Ishikawa (cell line): ENCODE measurements around the gene SF3B3.

Experiments used
- EGR1 ChIP-seq: IDR thresholded peaks from 2 replicates; pipeline ENCODE4 v1.6.1; 2012
- TAF1 ChIP-seq: IDR thresholded peaks from 2 replicates; pipeline ENCODE4 v1.6.1; 2012; ENCODE audit warnings: low read depth, mild to moderate bottlenecking

DNA sequence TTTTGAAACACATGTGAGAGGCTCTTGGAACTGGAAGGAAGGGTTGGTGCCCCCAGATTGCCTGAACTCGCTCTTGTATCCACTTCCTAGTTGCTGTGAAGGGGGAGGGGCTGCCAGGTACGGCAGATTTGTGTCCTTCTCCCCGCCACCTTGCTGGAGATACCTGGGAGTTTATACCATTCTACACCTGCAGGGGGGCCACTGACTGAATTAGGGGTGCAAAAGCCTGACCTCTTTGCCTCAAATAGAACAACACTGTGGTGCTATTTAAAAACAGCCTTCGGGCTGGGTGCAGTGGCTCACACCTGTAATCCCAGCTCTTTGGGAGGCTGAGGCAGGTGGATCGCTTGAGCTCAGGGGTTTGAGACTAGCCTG lies 87.6 kb downstream of the SF3B3 start:
- no peak for TF ChIP-seq TAF1
- no peak for TF ChIP-seq EGR1
